Measurements from ENCODE around the gene PSMD3.
"Not testable (repeated sequence)": the region's sequence is repeated elsewhere in the genome, so short reads cannot be mapped to it uniquely, and the experiment has no call there.

Gene PSMD3

DNA sequence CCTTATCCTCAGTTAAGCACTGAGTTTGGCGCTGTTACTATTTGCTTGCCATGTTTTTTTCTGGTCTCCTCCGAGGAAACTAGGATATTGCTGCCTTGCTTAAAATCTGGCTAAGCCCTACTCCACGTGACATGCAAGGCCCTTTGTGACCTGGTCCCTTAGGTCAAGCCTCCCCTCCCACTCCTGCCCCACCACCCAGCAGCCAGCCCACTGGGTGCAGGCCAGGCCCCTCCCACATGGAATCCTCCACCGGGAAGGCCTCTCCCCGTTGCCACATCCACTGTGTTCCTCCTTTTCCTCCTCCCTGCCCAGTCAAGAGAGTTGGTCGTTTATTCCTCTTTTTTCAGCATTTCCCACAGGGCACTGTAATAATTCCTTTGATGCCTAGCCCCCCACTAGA lies 16.2 kb downstream of the PSMD3 start:
- DNase-seq (ENCODE audit: low read depth in 2 of 2), result no peak

DNA sequence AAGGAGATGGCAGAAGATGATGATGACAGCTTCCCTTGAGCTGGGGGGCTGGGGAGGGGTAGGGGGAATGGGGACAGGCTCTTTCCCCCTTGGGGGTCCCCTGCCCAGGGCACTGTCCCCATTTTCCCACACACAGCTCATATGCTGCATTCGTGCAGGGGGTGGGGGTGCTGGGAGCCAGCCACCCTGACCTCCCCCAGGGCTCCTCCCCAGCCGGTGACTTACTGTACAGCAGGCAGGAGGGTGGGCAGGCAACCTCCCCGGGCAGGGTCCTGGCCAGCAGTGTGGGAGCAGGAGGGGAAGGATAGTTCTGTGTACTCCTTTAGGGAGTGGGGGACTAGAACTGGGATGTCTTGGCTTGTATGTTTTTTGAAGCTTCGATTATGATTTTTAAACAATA lies 16.9 kb downstream of the PSMD3 start:
- no peak for DNase-seq (ENCODE audit: low read depth in 2 of 2)

DNA sequence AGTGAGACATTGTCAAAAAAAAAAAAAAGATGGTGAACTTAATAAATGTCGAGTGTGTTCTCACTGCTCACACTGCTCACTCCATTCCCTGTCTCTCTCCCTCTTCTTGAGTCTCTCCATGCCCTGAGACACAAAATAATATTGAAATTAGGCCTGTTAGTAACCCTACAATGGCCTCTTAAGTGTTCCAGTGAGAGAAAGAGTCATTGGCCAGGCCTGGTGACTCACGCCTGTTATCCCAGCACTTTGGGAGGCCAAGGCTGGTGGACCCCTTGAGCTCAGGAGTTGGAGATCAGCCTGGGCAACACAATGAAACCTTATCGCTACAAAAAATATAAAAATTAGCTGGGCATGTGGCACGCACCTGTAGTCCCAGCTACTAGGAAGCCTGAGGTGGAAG lies 18.5 kb downstream of the PSMD3 start:
- no peak for DNase-seq (ENCODE audit: low read depth in 2 of 2)

- no peak for DNase-seq (ENCODE audit: low read depth in 2 of 2)
Measured at GRCh38 chr17:40000161-40000560, 19.6 kb downstream of the PSMD3 start.

GRCh38 chr17:40001335-40001734 lies 20.7 kb downstream of the PSMD3 start:
- DNase-seq (ENCODE audit: low read depth in 2 of 2), result not testable (repeated sequence)

DNA sequence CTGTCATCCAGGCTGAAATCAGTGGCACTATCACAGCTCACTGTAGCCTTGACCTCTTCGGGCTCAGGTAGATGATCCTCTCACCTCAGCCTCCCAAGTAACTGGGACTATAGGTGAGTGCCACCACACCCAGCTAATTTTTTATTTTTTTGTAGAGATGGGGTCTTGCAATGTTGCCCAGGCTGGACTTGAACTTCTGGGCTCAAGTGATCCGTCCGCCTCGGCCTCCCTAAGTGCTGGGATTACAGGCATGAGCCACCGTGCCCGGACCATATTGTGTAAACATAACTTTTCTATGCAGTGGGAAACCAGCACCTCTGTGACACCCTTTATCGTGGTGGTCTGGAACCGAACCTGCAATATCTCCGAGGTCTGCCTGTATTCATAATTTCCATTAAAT lies 23.5 kb downstream of the PSMD3 start:
- DNase-seq (ENCODE audit: low read depth in 2 of 2), result no peak

GRCh38 chr17:40004712-40005111 lies 24.1 kb downstream of the PSMD3 start:
- DNase-seq (ENCODE audit: low read depth in 2 of 2), result no peak

DNA sequence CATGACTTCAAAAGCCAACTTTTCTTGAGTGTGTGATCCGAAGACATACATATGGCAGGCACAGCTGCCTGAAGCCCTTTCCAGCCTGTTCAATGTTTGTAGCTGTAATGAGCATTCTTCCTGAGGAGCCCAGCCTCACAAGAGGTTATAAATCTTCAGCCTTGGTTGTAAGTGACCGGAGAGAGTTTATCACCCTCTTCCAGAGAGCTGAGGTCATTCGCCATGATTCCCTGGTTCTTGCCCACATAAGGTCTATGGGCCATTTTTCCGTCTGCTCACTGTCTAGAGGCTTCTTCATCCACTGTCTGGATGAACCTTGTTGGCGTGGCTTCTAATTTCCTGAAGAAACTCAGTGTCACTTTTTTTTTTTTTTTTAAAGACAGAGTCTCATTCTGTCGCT lies 24.9 kb downstream of the PSMD3 start:
- no peak for DNase-seq (ENCODE audit: low read depth in 2 of 2)

- not testable (repeated sequence) for DNase-seq (ENCODE audit: low read depth in 2 of 2)
Measured at GRCh38 chr17:40010946-40011500, 30.4 kb downstream of the PSMD3 start.

GRCh38 chr17:40012017-40012647 lies 31.5 kb downstream of the PSMD3 start:
- DNase-seq (ENCODE audit: low read depth in 2 of 2), result not testable (repeated sequence)

DNA sequence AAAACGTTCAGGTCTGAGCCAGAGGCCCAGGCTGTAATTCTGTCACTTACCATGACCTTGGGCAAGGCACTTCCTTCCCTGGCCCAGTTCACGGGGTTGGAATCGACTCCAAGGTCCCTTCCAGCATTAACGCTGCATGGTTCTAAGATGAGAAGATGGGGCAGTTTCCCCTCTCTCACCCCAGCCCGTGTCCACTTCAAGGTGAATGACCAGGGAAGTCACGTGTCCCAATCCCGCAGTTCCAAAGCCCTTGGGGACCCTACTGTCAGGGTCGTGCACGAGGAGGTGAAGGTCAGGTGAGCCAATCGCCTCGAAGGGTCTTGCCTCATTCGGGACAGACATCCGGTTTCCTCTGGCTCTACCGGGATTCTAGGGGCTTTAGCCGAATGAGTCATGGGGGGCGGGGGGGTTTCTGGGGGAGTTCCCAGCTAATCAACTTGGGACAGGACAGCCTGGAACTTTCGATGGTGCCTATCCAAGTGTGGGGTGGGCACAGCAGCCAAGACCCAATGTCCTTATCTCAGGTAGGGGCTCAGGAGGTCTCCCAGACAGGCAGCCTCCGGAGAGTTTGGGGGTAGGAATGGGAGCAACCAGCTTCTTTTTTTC lies 33.9 kb downstream of the PSMD3 start:
- no peak for DNase-seq (ENCODE audit: low read depth in 2 of 2)

DNA sequence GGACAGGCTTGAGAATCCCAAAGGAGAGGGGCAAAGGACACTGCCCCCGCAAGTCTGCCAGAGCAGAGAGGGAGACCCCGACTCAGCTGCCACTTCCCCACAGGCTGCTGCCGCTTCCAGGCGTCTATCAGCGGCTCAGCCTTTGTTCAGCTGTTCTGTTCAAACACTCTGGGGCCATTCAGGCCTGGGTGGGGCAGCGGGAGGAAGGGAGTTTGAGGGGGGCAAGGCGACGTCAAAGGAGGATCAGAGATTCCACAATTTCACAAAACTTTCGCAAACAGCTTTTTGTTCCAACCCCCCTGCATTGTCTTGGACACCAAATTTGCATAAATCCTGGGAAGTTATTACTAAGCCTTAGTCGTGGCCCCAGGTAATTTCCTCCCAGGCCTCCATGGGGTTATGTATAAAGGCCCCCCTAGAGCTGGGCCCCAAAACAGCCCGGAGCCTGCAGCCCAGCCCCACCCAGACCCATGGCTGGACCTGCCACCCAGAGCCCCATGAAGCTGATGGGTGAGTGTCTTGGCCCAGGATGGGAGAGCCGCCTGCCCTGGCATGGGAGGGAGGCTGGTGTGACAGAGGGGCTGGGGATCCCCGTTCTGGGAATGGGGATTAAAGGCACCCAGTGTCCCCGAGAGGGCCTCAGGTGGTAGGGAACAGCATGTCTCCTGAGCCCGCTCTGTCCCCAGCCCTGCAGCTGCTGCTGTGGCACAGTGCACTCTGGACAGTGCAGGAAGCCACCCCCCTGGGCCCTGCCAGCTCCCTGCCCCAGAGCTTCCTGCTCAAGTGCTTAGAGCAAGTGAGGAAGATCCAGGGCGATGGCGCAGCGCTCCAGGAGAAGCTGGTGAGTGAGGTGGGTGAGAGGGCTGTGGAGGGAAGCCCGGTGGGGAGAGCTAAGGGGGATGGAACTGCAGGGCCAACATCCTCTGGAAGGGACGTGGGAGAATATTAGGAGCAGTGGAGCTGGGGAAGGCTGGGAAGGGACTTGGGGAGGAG lies 34.7 kb downstream of the PSMD3 start, which contains the start of gene CSF3:
Gene CSF3, plus strand, starts transcription at position 436 of the 993 bp plus-strand sequence. Its CDS starts 35 bp downstream, at position 471.
- DNase-seq (ENCODE audit: low read depth in 2 of 2), result no peak

- DNase-seq (ENCODE audit: low read depth in 2 of 2), result no peak
Measured at GRCh38 chr17:40015998-40016985, 35.7 kb downstream of the PSMD3 start.

DNA sequence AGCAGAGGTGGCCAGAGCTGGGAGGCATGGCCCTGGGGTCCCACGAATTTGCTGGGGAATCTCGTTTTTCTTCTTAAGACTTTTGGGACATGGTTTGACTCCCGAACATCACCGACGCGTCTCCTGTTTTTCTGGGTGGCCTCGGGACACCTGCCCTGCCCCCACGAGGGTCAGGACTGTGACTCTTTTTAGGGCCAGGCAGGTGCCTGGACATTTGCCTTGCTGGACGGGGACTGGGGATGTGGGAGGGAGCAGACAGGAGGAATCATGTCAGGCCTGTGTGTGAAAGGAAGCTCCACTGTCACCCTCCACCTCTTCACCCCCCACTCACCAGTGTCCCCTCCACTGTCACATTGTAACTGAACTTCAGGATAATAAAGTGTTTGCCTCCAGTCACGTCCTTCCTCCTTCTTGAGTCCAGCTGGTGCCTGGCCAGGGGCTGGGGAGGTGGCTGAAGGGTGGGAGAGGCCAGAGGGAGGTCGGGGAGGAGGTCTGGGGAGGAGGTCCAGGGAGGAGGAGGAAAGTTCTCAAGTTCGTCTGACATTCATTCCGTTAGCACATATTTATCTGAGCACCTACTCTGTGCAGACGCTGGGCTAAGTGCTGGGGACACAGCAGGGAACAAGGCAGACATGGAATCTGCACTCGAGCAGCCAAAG lies 36.9 kb downstream of the PSMD3 start:
- DNase-seq (ENCODE audit: low read depth in 2 of 2), result no peak

- DNase-seq (ENCODE audit: low read depth in 2 of 2), result no peak
Measured at GRCh38 chr17:40018211-40019121, 37.9 kb downstream of the PSMD3 start.

DNA sequence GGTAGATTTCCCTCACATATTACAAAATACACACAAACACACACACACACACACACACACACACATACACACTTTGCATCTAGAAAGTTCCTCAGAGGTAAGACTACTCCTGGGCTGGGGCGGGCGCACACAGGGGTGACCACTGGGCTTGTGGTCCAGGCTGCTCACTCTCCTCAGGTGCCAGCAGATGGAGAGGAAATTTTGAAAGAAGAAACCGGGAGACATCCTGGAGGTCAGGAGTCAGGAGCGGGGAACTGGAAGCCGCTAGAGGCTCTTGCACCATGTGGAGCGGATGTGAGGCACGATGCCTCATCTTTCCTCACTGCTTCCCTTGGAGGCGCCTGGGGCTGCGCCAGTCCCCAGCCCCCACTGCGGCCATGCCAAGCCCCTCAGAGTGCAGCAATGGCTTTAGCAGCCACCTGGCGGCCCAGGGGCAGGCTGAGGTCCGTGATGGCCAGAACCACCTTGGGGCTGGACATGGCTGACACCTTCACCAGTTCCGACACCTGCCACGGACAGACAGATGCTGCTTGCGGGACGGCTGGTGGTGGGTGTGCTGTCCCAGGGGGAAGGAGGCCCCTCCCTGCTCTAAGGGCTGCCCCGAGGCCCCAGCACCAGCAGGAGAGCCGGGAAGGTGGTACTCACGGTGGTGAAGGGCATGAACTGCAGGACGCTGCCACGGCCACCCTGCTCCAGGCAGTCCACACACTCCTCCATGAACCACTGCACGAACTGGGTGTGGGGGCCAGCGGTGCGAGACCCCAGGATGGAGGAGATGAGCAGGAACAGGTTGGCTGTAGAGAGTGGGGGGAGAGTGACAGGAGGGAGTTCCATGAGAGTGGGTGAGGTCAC lies 38.8 kb downstream of the PSMD3 start:
- DNase-seq (ENCODE audit: low read depth in 2 of 2), result no peak

GRCh38 chr17:40020146-40020545 lies 39.5 kb downstream of the PSMD3 start:
- DNase-seq (ENCODE audit: low read depth in 2 of 2), result no peak

DNA sequence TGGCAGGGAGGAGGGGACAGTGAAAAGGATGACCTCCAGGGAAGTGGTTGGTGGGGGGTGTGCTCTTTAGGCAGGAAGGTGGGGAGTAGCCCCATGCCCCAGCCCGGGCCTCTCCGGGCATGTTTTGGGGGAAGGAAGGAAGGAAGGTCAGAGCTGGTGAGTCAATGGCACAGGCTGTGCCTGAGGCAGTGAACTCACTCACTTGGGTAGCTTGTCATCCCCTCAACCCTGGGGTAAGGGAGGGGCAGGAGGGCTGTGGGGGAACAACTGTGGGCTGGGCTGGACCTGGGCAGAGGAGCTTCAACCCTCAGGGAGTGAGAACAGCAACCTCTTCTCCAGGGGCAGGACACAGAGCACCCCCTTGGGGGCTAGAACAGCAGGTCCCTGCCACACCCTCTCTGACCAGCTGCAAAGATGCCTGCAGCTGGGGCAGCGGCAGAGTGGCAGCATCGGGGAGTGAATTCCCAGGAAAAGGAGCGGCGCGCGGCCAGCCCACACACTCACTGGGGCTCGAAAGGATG lies 40.9 kb downstream of the PSMD3 start:
- DNase-seq (ENCODE audit: low read depth in 2 of 2), result no peak
